ENCODE data around the gene EIF2A. TPM values are rescaled to one million over a fixed set of nuclear protein-coding genes. Genes with fewer than 3 reads are reported as not detected.
A peak's percentile ranks its signal among the peaks of the same experiment; 100 is the strongest.

The EIF2A gene
- total and polyA plus RNA-seq, 9 of the 15 experiments (the other 6 are each of a cell fraction or from before 2014, with no cell fraction given): 106 to 192 (median 168) TPM

DNA sequence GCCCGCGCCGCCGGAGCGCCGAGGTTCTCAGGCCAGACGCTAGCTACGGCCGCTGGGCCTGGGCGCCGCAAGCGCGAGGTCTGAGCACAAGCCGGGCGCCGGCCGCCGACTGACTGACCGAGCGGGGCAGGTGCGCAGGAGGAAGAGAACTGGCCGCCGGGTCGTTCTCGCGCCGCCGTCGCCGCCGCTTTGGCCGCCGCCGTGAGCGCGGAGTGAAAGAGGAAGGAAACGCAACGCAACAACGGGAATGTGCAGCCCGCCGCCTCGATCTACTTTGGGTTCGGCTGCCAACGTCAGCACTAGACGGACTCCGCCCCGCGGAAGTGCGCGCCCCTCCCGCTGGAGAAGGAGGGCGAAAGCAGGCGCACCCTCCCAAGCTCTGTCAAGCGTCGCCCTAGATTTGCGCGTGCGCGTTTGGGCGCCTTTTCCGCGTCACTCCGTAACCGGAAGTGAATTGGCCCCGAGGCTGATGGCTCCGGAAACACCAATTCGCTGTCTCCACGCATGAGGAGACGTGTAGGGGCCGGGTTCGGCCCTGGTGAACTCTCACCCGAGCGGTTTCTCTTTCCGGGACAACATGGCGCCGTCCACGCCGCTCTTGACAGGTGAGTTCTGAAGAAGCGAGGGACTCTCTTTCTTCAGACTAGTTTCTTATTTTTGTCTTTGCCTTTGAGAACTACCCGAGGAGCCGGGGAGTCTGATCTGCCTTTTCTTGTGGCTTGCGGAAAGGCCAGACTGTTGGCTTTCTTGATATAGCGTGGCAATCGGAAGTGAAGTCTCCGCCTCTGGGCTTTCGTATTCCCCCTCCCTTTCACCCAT is at the start of gene EIF2A, which contains the start of gene SERP1 (continued):
- TF ChIP-seq BACH1 (tag; IDR thresholded peaks at IDR 0.05): no peak
- TF ChIP-seq, protein P1, sequence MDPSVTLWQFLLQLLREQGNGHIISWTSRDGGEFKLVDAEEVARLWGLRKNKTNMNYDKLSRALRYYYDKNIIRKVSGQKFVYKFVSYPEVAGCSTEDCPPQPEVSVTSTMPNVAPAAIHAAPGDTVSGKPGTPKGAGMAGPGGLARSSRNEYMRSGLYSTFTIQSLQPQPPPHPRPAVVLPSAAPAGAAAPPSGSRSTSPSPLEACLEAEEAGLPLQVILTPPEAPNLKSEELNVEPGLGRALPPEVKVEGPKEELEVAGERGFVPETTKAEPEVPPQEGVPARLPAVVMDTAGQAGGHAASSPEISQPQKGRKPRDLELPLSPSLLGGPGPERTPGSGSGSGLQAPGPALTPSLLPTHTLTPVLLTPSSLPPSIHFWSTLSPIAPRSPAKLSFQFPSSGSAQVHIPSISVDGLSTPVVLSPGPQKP (CRISPR knock-in tag; IDR thresholded peaks at IDR 0.05): no peak
- TF ChIP-seq ELF2 (CRISPR knock-in tag; IDR thresholded peaks at IDR 0.05): peak; percentile 84
- no peak for TF ChIP-seq HNRNPL (IDR thresholded peaks at IDR 0.05; ENCODE audit: low read depth, low read length)
- TF ChIP-seq ZNF668 (CRISPR knock-in tag; IDR thresholded peaks at IDR 0.05): no peak
- TF ChIP-seq, protein P2, sequence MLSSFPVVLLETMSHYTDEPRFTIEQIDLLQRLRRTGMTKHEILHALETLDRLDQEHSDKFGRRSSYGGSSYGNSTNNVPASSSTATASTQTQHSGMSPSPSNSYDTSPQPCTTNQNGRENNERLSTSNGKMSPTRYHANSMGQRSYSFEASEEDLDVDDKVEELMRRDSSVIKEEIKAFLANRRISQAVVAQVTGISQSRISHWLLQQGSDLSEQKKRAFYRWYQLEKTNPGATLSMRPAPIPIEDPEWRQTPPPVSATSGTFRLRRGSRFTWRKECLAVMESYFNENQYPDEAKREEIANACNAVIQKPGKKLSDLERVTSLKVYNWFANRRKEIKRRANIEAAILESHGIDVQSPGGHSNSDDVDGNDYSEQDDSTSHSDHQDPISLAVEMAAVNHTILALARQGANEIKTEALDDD (IDR thresholded peaks at IDR 0.05): no peak
- TF ChIP-seq LARP7 (IDR thresholded peaks at IDR 0.05): no peak
- TF ChIP-seq ZNF584 (CRISPR knock-in tag; IDR thresholded peaks at IDR 0.05; ENCODE audit: low read depth): no peak
- no peak; the same call in 1 of the 2 replicates for TF ChIP-seq ZNF644 (tag; IDR thresholded peaks at IDR 0.05; ENCODE audit: low read depth)
- TF ChIP-seq, protein P3, sequence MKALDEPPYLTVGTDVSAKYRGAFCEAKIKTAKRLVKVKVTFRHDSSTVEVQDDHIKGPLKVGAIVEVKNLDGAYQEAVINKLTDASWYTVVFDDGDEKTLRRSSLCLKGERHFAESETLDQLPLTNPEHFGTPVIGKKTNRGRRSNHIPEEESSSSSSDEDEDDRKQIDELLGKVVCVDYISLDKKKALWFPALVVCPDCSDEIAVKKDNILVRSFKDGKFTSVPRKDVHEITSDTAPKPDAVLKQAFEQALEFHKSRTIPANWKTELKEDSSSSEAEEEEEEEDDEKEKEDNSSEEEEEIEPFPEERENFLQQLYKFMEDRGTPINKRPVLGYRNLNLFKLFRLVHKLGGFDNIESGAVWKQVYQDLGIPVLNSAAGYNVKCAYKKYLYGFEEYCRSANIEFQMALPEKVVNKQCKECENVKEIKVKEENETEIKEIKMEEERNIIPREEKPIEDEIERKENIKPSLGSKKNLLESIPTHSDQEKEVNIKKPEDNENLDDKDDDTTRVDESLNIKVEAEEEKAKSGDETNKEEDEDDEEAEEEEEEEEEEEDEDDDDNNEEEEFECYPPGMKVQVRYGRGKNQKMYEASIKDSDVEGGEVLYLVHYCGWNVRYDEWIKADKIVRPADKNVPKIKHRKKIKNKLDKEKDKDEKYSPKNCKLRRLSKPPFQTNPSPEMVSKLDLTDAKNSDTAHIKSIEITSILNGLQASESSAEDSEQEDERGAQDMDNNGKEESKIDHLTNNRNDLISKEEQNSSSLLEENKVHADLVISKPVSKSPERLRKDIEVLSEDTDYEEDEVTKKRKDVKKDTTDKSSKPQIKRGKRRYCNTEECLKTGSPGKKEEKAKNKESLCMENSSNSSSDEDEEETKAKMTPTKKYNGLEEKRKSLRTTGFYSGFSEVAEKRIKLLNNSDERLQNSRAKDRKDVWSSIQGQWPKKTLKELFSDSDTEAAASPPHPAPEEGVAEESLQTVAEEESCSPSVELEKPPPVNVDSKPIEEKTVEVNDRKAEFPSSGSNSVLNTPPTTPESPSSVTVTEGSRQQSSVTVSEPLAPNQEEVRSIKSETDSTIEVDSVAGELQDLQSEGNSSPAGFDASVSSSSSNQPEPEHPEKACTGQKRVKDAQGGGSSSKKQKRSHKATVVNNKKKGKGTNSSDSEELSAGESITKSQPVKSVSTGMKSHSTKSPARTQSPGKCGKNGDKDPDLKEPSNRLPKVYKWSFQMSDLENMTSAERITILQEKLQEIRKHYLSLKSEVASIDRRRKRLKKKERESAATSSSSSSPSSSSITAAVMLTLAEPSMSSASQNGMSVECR (CRISPR knock-in tag; IDR thresholded peaks at IDR 0.05): peak; percentile 77
- TF ChIP-seq RAD21 (CRISPR knock-in tag; conservative IDR thresholded peaks at IDR 0.05 in 1 of 2, IDR thresholded peaks at IDR 0.05 in 1 of 2): no peak
- peak; percentile 43 for TF ChIP-seq BHLHE40 (IDR thresholded peaks at IDR 0.05; ENCODE audit: low read length)
- TF ChIP-seq CEBPG (CRISPR knock-in tag; IDR thresholded peaks at IDR 0.05): peak; percentile 48; the same call in 1 of the 2 replicates
- TF ChIP-seq CEBPG (tag; conservative IDR thresholded peaks at IDR 0.05 in 1 of 2, IDR thresholded peaks at IDR 0.05 in 1 of 2): no peak; a peak in 1 of 4 replicates
- TF ChIP-seq RBBP5 (IDR thresholded peaks at IDR 0.05; ENCODE audit: borderline replicate concordance, insufficient read depth, low read length, poor library complexity, severe bottlenecking): peak; percentile 92
- TF ChIP-seq LCOR (CRISPR knock-in tag; IDR thresholded peaks at IDR 0.05): peak; percentile 27; the same call in 1 of the 2 replicates
- peak; percentile 91 for TF ChIP-seq SAP30 (IDR thresholded peaks at IDR 0.05; ENCODE audit: borderline replicate concordance, insufficient read depth, low read depth, low read length, poor library complexity, severe bottlenecking)
- no peak for TF ChIP-seq GATA2 (CRISPR knock-in tag; IDR thresholded peaks at IDR 0.05)
- no peak for TF ChIP-seq NR2F6 (CRISPR knock-in tag; IDR thresholded peaks at IDR 0.05)
- no peak; the same call in 1 of the 2 replicates for TF ChIP-seq FOXJ2 (tag; IDR thresholded peaks at IDR 0.05)
- peak in 1 of 2 experiments; percentile 14; a peak in 1 of 4 replicates for TF ChIP-seq TRIM24 (IDR thresholded peaks at IDR 0.05)
